Activated CD4-positive, alpha-beta T cell treated with anti-CD3 and anti-CD28 coated beads, Interleukin-2, Interleukin-6, amounts not matched to agents 100 ng/mL and 50 ng/mL, durations not matched to agents 16 hours and 8 hours (primary cell): ENCODE results near the gene PBX2.
A peak's percentile ranks its signal among the peaks of the same experiment; 100 is the strongest.

Experiments
- DNase-seq: peaks from one replicate; pipeline ENCODE4 v3.0.0-alpha.2; 2020

PBX2 gene

DNA sequence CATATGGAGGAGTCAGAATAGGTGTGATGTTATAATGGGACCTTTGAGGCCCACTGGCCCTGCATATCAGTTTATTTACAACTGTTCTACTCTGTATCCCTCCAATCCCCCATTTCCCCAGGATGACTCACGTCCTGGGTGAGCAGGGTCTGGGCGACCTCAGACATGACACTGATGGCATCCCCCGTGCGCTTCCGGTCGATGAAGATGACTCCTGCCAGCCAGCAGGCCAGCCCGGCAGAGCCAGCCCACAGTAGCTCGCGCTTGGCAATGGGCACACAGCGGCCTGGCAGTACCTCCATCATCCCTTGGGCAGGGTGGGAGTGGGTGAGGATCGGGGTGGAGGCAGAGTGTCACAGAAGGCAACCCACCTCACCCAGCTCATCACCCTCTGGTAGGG is 19.7 kb downstream of the PBX2 start:
- no peak for DNase-seq

DNA sequence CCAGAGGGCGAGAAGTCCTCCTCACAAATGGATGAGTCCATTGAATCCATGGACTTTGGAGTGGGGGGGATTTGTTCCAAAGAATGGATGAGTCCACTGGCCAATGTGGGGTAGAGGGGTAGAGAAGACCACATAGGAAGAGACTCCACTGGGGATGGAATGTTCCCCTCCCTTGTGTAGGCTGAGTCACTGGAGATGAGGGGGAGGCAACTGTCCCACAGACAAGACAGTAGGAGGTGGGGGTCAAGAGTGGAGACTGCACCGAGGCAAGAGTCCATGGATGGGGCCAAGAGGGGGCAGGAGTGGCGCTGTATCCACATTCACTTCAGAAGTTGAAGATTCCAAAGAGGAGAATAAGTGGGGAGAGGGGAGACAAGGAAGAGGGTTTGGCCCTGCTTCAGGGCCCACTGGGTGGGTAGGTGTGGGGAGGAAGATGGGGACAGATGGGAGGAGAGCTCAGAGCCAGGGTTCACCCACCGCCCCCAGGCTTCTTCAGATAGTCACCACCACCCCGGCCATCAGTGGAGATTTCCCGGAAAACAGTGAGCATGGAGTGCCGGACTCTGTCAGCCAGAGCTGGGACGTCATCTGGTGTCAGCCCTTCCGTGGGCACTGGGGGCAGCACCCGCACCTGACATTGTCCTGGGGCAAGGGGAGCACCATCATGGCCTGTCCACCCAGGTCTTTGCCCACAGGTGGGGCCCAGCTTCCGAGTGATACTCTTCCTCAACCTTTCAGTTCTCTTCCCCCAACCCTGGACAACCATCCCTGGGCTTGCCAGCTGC is 21.0 kb downstream of the PBX2 start:
- DNase-seq: no peak

DNA sequence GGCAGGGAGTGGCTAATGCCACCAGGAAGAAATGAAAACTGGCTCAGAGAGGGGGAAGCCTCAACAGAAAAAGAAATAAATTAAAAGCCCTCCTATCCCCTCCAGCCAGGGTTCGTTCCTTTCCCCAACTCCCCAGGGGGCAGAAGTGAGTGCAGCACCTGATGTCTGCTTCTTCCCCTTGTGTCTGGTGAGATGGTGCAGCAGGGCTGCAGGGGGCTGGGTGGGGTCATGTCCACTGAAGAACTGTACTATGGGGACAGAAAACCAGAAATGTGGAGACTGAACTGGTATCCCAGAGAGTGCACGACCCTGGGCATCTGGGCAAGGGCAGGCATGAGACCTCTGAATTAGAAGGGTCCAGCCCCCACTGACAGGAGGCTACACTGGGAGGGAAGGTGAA is 21.7 kb downstream of the PBX2 start:
- no peak for DNase-seq

DNA sequence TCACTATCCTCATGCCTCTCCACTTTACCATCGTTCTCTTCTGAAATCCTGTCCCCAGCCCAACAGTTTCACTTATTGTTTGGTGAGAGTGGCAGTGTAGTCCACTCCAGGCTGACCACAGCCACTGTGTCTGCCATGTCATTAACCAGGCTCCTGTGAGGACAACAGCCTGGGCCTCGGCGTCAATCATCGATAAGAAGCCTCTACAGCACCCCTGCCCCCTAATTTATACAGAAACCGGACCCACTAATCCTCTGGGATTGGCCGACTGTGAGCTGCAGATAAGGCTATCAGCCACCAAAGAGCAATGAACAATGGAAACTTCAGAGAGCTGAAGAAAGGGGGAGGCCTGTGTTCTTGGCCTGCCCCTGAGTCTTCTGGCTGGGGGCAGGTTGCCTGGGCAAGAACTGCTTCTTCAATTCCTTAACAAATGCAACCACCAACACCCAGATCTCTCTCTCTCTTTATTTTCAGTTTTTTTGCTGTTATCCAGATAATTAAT is 22.2 kb downstream of the PBX2 start:
- no peak for DNase-seq

DNA sequence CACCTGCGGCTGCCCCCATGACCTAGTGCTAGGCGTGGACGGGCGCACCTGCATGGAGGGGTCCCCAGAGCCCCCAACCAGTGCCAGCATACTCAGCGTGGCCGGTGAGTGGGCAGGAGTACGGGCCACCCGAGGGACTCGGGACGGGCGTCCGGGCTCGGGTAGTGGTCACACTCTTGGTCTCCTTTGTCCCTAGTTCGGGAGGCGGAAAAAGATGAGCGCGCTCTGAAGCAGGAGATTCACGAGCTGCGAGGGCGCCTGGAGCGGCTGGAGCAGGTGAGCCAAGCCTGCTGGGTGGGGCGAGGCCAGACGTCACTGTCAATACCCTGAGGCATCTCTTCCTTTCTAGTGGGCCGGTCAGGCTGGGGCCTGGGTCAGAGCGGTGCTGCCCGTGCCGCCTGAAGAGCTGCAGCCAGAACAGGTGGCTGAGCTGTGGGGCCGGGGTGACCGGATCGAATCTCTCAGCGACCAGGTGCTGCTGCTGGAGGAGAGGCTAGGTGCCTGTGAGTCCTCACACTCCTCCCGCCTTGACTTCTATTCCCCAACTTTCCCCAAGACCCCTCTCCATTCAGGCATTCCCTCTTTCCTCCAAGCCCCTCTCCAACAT is 22.7 kb downstream of the PBX2 start:
- no peak for DNase-seq

DNA sequence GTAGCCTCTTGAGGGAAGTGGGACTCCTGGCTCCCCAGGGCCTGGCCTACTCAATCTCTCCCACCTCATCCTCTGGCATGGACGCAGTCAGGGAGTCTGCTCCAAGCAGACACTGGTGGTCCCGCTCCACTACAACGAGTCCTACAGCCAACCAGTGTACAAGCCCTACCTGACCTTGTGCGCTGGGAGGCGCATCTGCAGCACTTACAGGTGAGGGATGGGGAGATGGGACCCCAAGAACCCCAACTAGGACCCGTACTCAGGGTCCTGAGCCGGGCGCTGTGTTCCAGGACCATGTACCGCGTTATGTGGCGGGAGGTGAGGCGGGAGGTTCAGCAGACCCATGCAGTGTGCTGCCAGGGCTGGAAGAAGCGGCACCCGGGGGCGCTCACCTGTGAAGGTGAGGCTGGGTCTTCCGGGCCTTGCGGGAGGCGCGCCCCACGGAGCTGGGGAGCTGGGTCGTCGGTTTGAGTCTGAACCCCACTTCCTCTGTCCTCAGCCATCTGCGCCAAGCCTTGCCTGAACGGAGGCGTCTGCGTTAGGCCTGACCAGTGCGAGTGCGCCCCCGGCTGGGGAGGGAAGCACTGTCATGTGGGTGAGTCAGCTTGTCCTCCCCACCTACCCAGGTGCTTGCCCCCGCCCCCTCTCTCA is 23.5 kb downstream of the PBX2 start:
- no peak for DNase-seq

DNA sequence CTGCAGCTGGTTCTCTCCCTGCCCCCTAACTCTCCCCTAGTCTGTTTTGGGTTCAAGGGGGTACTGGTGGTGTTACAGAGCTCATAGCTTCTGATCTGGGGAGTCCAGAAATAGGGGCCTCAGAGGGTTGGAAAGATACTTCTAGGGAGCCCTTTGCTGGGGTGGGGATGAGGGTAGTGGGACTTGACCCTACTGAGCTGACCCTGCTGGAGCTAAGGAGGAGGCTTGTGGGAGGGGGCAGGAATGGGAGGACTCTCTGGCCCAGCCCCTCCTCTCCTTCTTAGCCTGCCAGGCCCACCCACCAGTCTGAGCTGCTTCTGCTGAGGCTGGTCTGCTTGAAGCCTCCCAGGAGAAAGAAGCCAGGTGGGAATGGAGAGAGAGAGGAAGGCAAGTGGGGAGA is 25.7 kb downstream of the PBX2 start, which contains the start of gene EGFL8:
TSS of gene EGFL8 (plus strand) at position 301 of the 400 bp plus-strand sequence. CDS start 1,571 bp downstream, outside the sequence.
- DNase-seq: no peak

DNA sequence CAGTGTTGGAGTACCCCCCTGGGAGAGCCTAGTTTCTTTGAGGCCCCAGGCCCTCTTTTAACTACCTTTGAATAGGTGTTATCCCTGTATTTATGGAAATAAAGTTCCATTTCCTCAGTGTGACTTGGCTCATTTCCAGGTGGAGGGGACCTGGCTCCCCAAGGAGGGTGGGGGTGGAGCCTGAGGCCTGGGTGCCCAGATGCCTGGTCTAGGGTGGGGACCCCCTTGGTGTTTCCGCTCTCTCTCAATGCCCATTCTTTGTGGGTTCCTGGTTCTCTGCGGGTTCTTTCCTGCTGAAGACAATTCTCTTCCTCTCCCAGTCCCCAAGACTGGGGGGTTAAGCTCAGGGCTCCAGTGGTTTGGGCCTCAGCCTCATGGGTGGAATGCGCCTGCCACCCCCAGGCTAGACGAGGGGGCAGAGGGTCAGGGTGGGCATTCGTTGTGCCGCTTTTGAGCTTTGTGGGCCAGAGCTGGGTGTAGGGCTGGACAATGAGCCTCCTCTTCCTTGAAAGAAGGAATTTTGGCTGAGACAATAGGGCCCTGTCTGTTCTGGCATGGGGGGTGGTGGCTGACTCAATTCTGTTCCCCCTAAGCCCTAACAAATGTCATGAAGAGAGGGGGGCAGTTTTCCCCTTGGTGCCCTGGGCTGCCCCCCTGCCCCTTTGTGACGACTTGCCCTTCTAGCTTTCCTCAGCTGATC is 26.3 kb downstream of the PBX2 start:
- DNase-seq: no peak

DNA sequence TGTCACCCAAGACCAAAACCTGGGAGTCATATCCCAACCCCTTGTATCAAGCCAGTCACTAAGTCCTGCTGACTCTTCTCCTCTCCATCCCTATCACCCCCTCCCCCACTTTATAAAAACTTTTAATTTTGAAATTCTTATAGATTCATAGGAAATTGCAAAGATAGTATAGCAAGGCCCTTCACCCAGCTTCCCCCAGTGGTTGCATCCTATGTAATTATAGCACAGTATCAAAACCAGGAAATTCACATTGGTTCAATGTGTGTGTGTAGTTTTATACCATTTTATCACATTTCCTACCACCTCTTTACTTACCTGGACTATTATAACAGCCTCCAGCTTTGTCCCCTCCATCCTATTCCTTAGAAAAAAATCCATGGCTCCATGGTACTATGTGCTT is 31.9 kb downstream of the PBX2 start:
- DNase-seq: no peak

DNA sequence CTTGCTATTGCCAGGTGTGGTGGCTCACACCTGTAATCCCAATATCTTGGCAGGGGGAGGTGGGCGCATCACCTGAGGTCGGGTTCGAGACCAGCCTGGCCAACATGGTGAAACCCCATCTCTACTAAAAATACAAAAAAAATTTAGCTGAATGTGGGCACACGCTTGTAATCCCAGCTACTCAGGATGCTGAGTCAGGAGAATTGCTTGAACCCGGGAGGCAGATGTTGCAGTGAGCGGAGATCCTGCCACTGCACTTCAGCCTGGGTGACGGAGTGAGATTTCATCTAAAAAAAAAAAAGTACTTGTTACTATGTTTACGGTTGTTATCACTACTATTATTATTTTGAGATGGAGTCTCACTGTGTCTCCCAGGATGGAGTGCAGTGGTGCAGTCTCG is 33.1 kb downstream of the PBX2 start:
- DNase-seq: no peak

DNA sequence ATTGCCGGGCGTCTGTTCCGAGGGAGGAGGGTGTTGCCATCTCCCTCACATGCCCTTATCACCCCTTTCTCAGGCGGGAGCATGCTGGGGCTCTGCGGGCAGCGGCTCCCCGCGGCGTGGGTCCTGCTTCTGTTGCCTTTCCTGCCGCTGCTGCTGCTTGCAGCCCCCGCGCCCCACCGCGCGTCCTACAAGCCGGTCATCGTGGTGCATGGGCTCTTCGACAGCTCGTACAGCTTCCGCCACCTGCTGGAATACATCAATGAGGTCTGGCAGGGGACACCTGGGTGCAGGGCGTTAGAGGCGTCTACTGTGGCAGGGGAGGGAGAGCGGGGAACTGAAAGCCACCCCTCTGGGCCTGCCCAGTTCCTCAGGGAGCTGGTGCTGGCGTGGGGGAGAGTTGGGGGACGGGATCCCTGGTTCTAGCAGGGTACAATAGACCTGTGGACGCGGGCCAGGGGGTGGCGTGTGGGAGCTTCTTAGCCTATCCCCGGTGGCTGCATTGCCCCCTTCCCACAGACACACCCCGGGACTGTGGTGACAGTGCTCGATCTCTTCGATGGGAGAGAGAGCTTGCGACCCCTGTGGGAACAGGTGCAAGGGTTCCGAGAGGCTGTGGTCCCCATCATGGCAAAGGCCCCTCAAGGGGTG is 35.4 kb downstream of the PBX2 start:
- peak; percentile 66 for DNase-seq

DNA sequence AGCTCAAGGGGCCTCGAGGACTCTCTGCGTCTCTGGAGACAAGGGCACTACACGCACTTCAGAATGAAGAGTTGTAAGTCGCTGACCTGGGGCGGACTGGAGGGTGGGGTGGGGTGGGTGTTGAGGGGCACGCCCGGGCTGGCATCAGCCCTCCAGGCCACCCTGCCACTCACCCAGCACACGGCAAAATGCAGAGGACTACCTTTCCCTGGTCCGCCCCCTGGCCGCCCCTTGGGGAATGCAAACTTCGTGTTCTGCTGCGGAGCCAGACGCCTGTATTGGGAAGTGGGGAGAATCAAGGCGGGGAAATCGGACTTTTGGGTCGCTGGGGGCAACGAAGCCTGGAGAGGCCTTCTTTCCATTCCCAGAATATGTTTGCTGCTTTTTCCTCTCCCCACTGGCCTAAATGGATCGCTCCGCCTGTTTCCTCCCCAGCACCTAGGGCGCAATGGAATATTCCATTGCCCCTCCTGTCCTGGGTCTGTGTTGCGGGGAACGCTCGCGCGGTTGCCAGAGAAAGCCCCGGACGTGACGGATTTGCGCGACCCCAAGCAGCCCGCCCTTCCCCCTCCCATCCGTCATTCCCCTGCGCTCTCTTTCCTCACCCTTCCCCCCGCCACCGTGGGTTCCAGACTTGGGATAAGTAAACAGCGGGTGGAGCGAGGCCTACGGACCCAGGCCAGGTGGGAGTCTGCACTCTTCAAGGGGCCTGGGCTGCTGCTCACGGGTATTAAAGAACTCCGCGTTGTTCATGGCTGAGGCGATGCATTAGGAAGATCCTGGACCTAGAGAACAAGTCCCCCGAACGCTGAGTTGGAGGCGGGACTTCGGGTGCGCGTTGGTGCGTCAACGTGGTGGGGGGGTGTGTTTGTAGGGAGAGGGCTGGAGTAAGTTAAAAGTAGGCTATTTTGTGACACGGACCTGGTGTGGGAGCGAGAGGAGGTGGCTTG is 36.2 kb downstream of the PBX2 start, which contains the start of gene PPT2:
TSS of gene PPT2 (plus strand) at position 578 of the 950 bp plus-strand sequence. CDS start 454 bp downstream, outside the sequence.
- DNase-seq: peak; percentile 67

DNA sequence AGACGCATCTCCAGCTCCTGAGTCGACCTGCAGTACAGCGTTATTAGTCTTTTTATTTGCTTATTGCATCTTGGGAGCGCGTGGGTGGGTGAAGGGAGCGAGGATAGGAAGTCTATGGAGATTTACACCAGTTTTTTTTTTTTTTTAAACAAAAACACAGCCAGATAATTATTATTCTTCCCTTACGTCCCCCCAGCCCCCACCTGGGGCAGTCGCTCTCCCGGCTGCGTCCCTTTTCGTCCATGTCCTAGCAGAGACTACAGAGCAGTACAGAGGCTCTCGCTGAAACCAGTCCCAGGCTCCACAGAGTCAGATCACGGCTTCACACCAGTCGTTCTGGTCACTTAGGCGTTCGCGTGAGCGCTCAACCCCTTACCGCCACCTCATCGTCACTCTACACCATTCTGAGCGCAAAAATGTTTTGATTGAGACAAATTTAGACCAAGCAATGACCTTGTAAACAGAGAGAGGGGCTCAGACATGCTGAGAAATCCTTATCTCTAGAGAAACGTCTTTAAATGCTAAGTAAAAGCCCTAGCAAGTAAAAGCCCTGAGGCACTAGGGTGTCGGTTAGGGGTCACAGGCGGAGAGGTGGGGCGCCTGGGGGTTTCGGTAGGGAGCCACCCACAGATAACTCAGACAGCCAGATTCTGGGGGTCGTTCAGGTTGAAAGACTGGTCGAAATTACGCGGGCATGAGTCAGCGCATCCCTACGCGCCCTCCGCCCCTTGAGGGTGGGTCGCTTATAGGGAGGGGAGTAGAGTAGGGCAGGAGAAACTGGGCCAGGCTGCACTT is 37.0 kb downstream of the PBX2 start:
- DNase-seq: no peak

DNA sequence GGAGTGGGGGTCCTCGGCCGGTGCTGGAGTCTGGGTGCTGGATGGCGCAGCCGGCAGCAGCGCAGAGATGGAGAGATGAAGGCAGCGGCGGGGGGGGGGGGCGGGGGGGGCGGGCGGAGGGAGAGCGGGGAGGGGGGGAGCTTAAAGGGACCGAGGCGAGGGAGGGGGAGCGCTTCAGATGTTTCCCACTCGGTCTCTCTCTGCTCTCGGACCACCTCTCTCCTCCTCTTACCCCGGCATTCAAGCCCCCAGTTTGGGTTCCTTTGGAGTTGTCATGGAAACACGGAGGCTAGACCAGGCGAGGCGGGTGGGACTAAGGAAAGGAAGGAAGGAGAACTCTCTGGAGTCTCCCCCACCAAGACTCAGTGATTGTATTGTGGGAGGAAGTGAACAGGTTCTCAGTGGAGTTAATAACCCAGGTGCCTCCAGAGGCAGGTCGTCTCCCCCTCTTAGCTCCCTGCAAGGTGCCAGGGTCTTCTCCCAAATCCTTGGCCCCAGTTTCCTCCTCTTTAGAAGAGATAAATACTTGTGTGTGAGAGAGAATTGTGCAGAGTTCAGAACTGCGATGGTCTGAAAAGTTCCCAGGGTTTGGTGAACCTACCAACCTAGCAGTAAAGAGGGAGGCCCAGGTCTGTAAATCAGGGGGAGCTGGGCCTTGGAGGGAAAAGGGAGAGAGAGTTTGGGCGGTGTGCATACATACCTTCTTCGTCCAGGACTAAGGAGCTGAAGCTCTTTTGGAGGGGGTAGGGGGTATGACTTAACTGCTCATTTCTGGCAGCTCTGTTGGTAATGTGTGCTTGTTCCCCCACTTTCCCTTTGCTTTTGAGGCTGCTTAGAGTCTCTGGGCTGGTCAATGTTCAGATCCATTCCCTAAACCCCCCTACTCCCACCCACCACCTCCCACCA is 37.9 kb downstream of the PBX2 start, which contains the start of gene PRRT1:
TSS of gene PRRT1 (minus strand) at position 77 of the 906 bp plus-strand sequence. CDS start 112 bp downstream, outside the sequence.
- no peak for DNase-seq

DNA sequence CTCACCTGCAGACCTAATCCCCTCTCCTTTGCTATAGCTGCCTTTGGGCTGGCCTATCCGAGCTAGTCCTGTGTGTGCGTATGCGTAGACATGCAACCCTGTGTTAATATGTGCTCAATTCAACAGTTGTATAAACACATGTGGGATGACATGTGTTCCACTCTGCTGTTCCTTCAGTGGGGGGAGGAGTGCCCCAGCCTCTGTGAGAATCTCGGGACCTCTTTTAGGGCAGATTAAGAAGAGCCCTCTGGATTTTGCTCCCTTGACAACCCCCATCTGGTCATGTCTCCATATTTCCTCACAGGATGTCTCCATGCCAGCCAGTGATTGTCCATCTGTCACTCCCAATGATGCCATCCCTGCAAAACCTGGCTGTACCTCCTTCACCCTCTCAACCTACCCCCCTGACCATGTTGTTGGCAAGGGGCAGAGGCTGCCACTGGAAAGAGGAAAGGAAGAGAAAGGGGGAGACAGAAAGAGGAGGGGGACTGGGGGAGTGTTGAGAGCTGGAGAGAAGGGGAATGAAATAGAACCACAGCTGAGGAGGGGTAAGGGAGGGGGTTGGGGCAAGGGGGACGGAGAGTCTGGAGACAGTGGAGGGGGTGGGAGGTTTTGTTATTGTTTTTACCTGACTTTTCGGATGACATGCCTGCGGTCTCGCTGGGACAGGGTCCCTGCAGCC is 38.7 kb downstream of the PBX2 start:
- DNase-seq: no peak

DNA sequence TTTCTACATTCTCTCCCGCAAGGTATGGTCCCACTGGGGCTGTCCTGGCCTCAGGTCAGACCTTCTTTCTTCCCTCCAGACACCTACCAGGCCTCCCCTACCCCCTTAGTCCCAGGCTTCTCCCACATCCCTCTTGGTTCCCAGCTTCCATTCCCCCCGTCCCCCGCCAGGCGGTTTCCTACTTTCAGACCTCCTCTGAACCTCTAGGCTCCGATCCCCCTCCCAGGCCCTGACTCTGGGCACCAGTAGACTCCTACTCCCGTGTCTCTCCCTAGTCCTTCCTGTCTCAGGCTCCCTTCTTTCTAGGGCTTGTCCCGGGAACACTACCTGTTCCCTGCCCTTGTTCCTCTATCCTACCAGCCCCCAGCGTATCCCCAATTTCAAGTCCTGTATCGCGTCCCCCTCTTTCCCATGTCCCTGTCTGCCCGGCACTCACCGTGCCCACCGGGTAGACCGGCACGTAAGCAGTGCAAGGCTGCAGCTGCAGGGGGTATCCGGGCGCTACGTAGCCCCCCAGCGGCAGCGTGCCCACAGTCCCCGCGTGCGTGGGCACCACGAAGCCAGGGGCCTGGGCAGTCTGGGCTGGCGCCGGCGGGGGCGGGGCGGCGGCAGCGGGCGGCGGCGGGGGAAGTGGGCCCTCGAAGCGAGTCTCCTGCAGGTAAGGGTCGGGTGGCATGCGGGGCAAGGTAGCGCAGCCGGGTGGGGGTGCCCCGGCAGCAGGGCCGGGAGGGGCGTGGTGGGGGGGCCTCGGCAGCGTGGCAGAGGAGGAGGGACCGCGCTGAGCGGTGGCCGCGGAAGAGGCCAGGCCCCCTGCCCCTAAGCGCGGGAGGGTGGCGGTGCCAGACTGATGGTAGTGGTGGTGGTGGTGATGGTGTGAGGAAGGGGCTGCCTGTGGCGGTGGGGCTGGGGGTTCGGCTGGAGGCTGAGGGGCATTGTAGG is 39.8 kb downstream of the PBX2 start:
- no peak for DNase-seq

DNA sequence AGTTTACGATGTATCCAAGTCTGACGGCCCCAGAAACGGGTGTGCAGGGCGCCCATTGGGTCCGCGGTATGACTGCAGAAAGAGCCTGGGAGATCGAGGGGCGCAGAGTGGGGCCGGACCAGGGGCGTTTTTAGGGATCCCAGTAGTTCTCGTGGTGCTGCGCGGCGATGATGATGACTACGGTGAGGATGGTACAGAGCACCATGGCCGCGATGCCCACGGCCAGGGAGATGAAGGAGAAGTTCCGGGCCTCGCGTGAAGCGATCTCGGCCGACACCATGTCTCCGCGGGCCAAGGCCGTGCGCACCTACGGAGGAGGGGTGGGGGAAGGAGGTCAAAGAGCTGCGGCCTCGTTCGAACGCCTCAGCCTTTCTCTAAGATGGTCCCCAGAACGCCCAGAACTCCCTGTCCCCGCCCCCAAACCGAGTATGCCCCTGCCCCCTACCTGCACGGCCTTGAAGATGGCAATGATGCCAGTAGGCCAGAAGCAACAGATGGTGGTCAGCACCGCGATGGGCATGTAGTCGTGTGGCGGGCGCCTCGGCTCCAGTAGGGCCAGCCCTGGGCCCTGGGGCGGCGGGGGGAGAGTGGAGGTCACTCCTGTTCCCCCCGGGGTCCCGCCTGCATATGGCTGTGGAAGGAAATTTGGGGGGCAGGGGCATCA is 40.8 kb downstream of the PBX2 start:
- DNase-seq: no peak
